ENCODE results near the gene WDR91.
"Not testable (repeated sequence)": the region's sequence is repeated elsewhere in the genome, so short reads cannot be mapped to it uniquely, and the experiment has no call there.

- TF ChIP-seq REST (IDR thresholded peaks at IDR 0.05; ENCODE audit: insufficient read depth in 1 of 2, low read depth in 2 of 2, low read length in 1 of 2); POLR2AphosphoS5 (IDR thresholded peaks at IDR 0.05; ENCODE audit: low read depth, low read length); SIN3A (IDR thresholded peaks at IDR 0.05; ENCODE audit: borderline replicate concordance, insufficient read depth, low read depth, low read length); CTCF (IDR thresholded peaks at IDR 0.05); TCF7L2 (IDR thresholded peaks at IDR 0.05; ENCODE audit: low read depth, low read length): not testable (repeated sequence)
Measured at GRCh38 chr7:135234095-135234494, 22.8 kb upstream of the WDR91 start.
